ENCODE measurements around the gene USP6NL. TPM values are rescaled to one million over a fixed set of nuclear protein-coding genes. Genes with fewer than 3 reads are reported as not detected.

Gene USP6NL
- polyA plus RNA-seq, 3 donors, result 5.5 to 7.7 (median 6.7) TPM

DNA sequence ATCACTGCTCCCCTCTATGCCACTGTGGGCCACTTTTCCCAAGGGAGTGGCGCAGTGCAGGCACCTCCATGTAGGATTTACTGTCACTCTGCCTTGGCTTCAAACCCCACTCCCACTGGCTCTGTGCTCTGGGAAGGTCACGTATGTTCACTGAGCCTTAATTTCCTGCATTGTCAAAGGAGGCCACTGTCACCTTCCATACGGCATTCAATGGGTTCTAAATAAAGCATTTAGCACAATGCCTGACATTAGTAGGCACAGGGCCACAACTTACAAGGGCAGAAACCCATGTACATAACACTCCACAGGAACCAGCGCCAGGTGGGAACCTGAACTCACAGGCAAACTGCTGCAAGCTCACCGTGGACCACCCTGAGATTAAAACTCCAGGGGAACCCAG, 196.4 kb downstream of the USP6NL start:
- Histone ChIP-seq H4K20me1 (ENCODE audit: insufficient read depth, low read length) (no peaks in the 10 kb centered on the region), H3K9ac (ENCODE audit: insufficient read depth, low read length, poor library complexity, severe bottlenecking) (no peak overlapping the region), H3K4me3 (replicated peaks in 1 of 3; ENCODE audit: low read depth in 2 of 3, low read length in 3 of 3) (no peak overlapping the region), H3K4me2 (replicated peaks; ENCODE audit: extremely low read depth, low read length, poor library complexity, severe bottlenecking) (no peak overlapping the region), H3K79me2 (ENCODE audit: insufficient read depth, low read length) (no peaks in the 10 kb centered on the region), H3K27me3 (ENCODE audit: control insufficient read depth in 2 of 2, insufficient read depth in 2 of 2, low read length in 2 of 2) (no peaks in the 10 kb centered on the region), H3K4me1 (ENCODE audit: control insufficient read depth in 1 of 2, insufficient read depth in 2 of 2, low read length in 2 of 2) (no peaks in the 10 kb centered on the region), H3K9me3 (replicated peaks in 1 of 2; ENCODE audit: control insufficient read depth in 1 of 2, insufficient read depth in 1 of 2, low read length in 2 of 2) (peaks cover 0 to 5% of the 10 kb centered on the region in 2 donors), H3K36me3 (replicated peaks in 1 of 2; ENCODE audit: control insufficient read depth in 1 of 2, insufficient read depth in 2 of 2, low read length in 2 of 2) (no peaks in the 10 kb centered on the region), H2AFZ (ENCODE audit: insufficient read depth, low read depth, low read length, poor library complexity, severe bottlenecking) (no peak overlapping the region), H3K27ac (ENCODE audit: low read depth in 1 of 2, low read length in 2 of 2) (no peak overlapping the region)
- peaks cover 0 to 10% (median 2%) of the 10 kb centered on the region in 7 donors for H3K9me3 Mint-ChIP-seq
- no peak overlapping the region for H3K27ac Mint-ChIP-seq
- no peak for DNase-seq
- no peak for TF ChIP-seq CTCF (IDR thresholded peaks at IDR 0.05)
- H3K27me3 Mint-ChIP-seq (ENCODE audit: low read depth in 3 of 3), result peaks cover 0 to 4% (median 0%) of the 10 kb centered on the region in 3 donors
- H3K4me3 Mint-ChIP-seq, result no peak overlapping the region
- WGBS (ENCODE audit: insufficient coverage), result 97% methylated on average over 5 of the region's 5 CpGs
- intact Hi-C loops (cut with micrococcal nuclease), result no loop called here
- H3K36me3 Mint-ChIP-seq, result no peaks in the 10 kb centered on the region
- H3K4me1 Mint-ChIP-seq, result no peaks in the 10 kb centered on the region

- Mint-ChIP-seq H3K27ac (no peak overlapping the region), H3K4me1 (no peaks in the 10 kb centered on the region), H3K36me3 (no peaks in the 10 kb centered on the region), H3K4me3 (no peak overlapping the region), H3K9me3 (peaks cover 0 to 6% (median 2%) of the 10 kb centered on the region in 7 donors), H3K27me3 (ENCODE audit: low read depth in 3 of 3) (peaks cover 0 to 4% (median 0%) of the 10 kb centered on the region in 3 donors)
- Histone ChIP-seq H3K9me3 (replicated peaks in 1 of 2; ENCODE audit: control insufficient read depth in 1 of 2, insufficient read depth in 1 of 2, low read length in 2 of 2) (peaks cover 0 to 5% of the 10 kb centered on the region in 2 donors), H3K79me2 (ENCODE audit: insufficient read depth, low read length) (no peaks in the 10 kb centered on the region), H3K36me3 (replicated peaks in 1 of 2; ENCODE audit: control insufficient read depth in 1 of 2, insufficient read depth in 2 of 2, low read length in 2 of 2) (no peaks in the 10 kb centered on the region), H3K4me2 (replicated peaks; ENCODE audit: extremely low read depth, low read length, poor library complexity, severe bottlenecking) (no peak overlapping the region), H3K27me3 (ENCODE audit: control insufficient read depth in 2 of 2, insufficient read depth in 2 of 2, low read length in 2 of 2) (no peaks in the 10 kb centered on the region), H2AFZ (ENCODE audit: insufficient read depth, low read depth, low read length, poor library complexity, severe bottlenecking) (no peak overlapping the region), H3K27ac (ENCODE audit: low read depth in 1 of 2, low read length in 2 of 2) (no peak overlapping the region), H3K4me1 (ENCODE audit: control insufficient read depth in 1 of 2, insufficient read depth in 2 of 2, low read length in 2 of 2) (no peaks in the 10 kb centered on the region), H3K9ac (ENCODE audit: insufficient read depth, low read length, poor library complexity, severe bottlenecking) (no peak overlapping the region), H4K20me1 (ENCODE audit: insufficient read depth, low read length) (no peaks in the 10 kb centered on the region), H3K4me3 (replicated peaks in 1 of 3; ENCODE audit: low read depth in 2 of 3, low read length in 3 of 3) (no peak overlapping the region)
- intact Hi-C loops (cut with micrococcal nuclease), result no loop called here
- 86% methylated on average over 7 of the region's 7 CpGs for WGBS (ENCODE audit: insufficient coverage)
- TF ChIP-seq CTCF (IDR thresholded peaks at IDR 0.05), result no peak
- no peak for DNase-seq
Observed at GRCh38 chr10:11414314-11415038, 197.0 kb downstream of the USP6NL start.

Measured in CD14-positive monocyte (primary cell).